ENCODE results near the gene PDXK. TPM values are rescaled to one million over a fixed set of nuclear protein-coding genes. Genes with fewer than 3 reads are reported as not detected.
A peak's percentile ranks its signal among the peaks of the same experiment; 100 is the strongest.

Gene PDXK
- total and polyA plus RNA-seq, 2 of the 8 experiments (the other 6 are each of a cell fraction or from before 2014, with no cell fraction given): 78.0 to 112 TPM

DNA sequence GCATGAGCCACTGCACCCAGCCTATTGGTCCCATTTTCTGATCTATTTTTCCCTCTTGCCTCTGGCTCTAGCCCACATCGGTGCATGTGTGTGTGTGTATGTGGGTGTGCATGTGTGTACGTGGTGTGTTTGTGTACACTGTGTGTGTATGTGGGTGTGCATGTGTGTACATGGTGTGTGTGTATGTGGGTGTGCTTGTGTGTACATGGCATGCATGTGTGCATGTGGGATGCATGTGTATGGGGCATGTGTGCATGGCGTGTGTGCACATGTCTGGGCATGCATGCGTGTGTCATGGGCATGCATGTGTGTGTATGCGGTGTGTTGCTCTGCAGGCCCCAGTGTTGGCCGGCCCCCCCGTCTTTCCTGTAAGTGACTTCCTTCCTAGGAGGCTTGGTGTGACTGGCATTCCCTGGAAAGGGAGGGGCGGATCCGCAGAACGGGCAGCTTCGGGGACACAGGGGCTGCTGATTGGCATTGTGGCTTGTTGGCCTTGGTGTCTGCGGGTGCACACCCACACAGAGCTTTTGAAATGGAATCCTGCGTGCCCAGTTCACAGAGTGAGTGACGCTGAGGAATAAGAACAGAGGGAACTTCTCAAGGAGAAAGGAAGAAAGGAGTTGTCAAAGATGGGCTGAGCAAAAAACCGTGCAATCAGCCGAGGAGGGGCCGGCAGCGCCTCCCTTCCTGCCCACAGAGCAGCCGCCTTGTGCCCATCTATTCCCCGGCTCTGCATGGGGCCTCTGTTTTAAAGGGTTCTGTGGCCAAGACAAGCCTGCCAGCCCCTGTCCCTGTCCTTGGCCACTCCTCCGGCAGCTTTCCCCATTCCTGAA, 8.0 kb downstream of the PDXK start:
- H3K4ac ChIP-seq (replicated peaks; ENCODE audit: insufficient read length, low read depth, low read length): peak overlapping the region; percentile 95
- no peaks in the 10 kb centered on the region for H3K9me3 ChIP-seq (ENCODE audit: insufficient read depth in 2 of 2, low read depth in 1 of 2, low read length in 1 of 2)
- peak overlapping the region in 1 of 4 experiments; percentile 36; a peak in 1 of 7 replicates for H3K9ac ChIP-seq (replicated peaks in 1 of 4; ENCODE audit: extremely low read depth in 1 of 4, low read depth in 3 of 4, low read length in 3 of 4)
- H2BK20ac ChIP-seq (ENCODE audit: low read length): no peak overlapping the region
- H2BK12ac ChIP-seq (ENCODE audit: low read depth, low read length): peak overlapping the region; percentile 1; the same call in 1 of the 2 replicates
- no peak overlapping the region; a peak in 1 of 4 replicates for H3K4me2 ChIP-seq (ENCODE audit: insufficient read depth in 1 of 2, low read depth in 2 of 2, low read length in 2 of 2)
- H3K27ac ChIP-seq (ENCODE audit: low read depth, low read length): no peak overlapping the region
- no peaks in the 10 kb centered on the region for H3K36me3 ChIP-seq (ENCODE audit: control insufficient read depth in 2 of 4, insufficient read depth in 4 of 4, low read length in 3 of 4)
- H4K8ac ChIP-seq (ENCODE audit: extremely low read depth, insufficient read depth, low read length): no peak overlapping the region; the same call in 1 of the 2 replicates
- ChIA-PET POLR2A (ENCODE audit: partially characterized antibody) (interaction anchor here (0.8 to 6.8 kb wide), 8 partner anchors 6 to 62 kb away, joined by 3 to 41 read pairs (median 16); partner anchors contain the start of genes PDXK and RRP1), CTCF (ENCODE audit: partially characterized antibody) (interaction anchor here (0.6 to 3.2 kb wide), 8 partner anchors 10 to 64 kb away, joined by 3 to 12 read pairs (median 8); no protein-coding TSS in a partner anchor)
- peak overlapping the region; percentile 90 for H2BK15ac ChIP-seq (ENCODE audit: low read length)
- H3K56ac ChIP-seq (replicated peaks; ENCODE audit: insufficient read length, low read depth, low read length): no peak overlapping the region
- peaks cover 0 to 54% of the 10 kb centered on the region in 2 experiments for H3K79me2 ChIP-seq (ENCODE audit: control insufficient read depth in 1 of 2, insufficient read depth in 2 of 2, low read length in 2 of 2)
- H3K23me2 ChIP-seq (ENCODE audit: low read depth, low read length): peaks cover 9% of the 10 kb centered on the region; the same call in 1 of the 2 replicates
- 0 out of 2 replicates have a peak overlapping the region, but pooled peaks have one; percentile 20 for H2AK5ac ChIP-seq (ENCODE audit: low read depth, low read length)
- 86% methylated on average over 21 of the region's 21 CpGs; no CpG with 5 or more reads in 1 of the 2 experiments for WGBS, 2 experiments (ENCODE audit: extremely low coverage in 1 of 2, insufficient coverage in 1 of 2, insufficient read length in 1 of 2, insufficient replicate concordance in 2 of 2, low coverage in 1 of 2, low lambda C conversion rate in 2 of 2, missing lambda C conversion rate in 1 of 2)
- no peak overlapping the region for H3K4me3 ChIP-seq (ENCODE audit: extremely low read depth in 1 of 4, insufficient read depth in 2 of 4, low read depth in 3 of 4, low read length in 4 of 4)
- peak overlapping the region; percentile 97 for H2BK5ac ChIP-seq (ENCODE audit: low read depth, low read length)
- H3K23ac ChIP-seq (ENCODE audit: insufficient read length): no peak overlapping the region
- peak overlapping the region; percentile 84 for H4K91ac ChIP-seq (replicated peaks; ENCODE audit: insufficient read length, low read length)
- H3K18ac ChIP-seq (ENCODE audit: extremely low read depth, low read length): no peak overlapping the region
- no peaks in the 10 kb centered on the region for H3K27me3 ChIP-seq (replicated peaks in 1 of 4; ENCODE audit: control insufficient read depth in 3 of 4, extremely low read depth in 1 of 4, insufficient read depth in 3 of 4, low read length in 3 of 4)
- H3K79me1 ChIP-seq (ENCODE audit: low read depth, low read length): peaks cover 14% of the 10 kb centered on the region; the same call in 1 of the 2 replicates
- H2AFZ ChIP-seq (ENCODE audit: low read length): no peak overlapping the region
- peaks cover 0 to 21% (median 11%) of the 10 kb centered on the region in 4 experiments; a peak in 6 of 7 replicates for H3K4me1 ChIP-seq (replicated peaks in 1 of 4; ENCODE audit: control insufficient read depth in 3 of 4, insufficient read depth in 4 of 4, low read length in 3 of 4)
- DNase-seq (ENCODE audit: low read depth in 1 of 2, low spot score in 2 of 2) (no peak), FAIRE-seq (no peak)
- H4K20me1 ChIP-seq (replicated peaks in 1 of 2; ENCODE audit: control insufficient read depth in 1 of 2, insufficient read depth in 2 of 2, low read length in 2 of 2): peaks cover 0 to 6% of the 10 kb centered on the region in 2 experiments
- peak overlapping the region; percentile 52 for H4K5ac ChIP-seq (ENCODE audit: insufficient read length, low read depth, low read length)
- no peak overlapping the region for H2BK120ac ChIP-seq (replicated peaks; ENCODE audit: low read depth, low read length)
- H3K14ac ChIP-seq (ENCODE audit: insufficient read length): no peak overlapping the region
- TF ChIP-seq JUN (IDR thresholded peaks at IDR 0.05; ENCODE audit: low read depth, low read length) (no peak), FOSL1 (IDR thresholded peaks at IDR 0.05; ENCODE audit: insufficient read depth, low read depth, low read length) (no peak), TEAD4 (IDR thresholded peaks at IDR 0.05; ENCODE audit: low read depth, low read length) (no peak), TAF7 (optimal IDR thresholded peaks at IDR 0.05; ENCODE audit: borderline replicate concordance, low read depth, low read length) (no peak), EP300 (IDR thresholded peaks at IDR 0.05; ENCODE audit: borderline replicate concordance in 1 of 2, low read depth in 2 of 2, low read length in 2 of 2) (no peak), ASH2L (IDR thresholded peaks at IDR 0.05; ENCODE audit: low read length) (no peak), CREB1 (IDR thresholded peaks at IDR 0.05) (no peak), RBBP5 (IDR thresholded peaks at IDR 0.05; ENCODE audit: borderline replicate concordance, low read depth, low read length) (no peak), SIN3A (conservative IDR thresholded peaks at IDR 0.05 in 1 of 2, IDR thresholded peaks at IDR 0.05 in 1 of 2; ENCODE audit: low read depth in 1 of 2, low read length in 2 of 2) (no peak), JUND (IDR thresholded peaks at IDR 0.05; ENCODE audit: low read length) (no peak), HDAC6 (IDR thresholded peaks at IDR 0.05; ENCODE audit: low read depth, low read length) (no peak)

All from H1 (cell line).